ENCODE data around the gene ELL. TPM values are rescaled to one million over a fixed set of nuclear protein-coding genes. Genes with fewer than 3 reads are reported as not detected.

ELL gene
- total and polyA plus RNA-seq, 2 experiments from 2014 or later: 11.3 to 20.1 TPM

- Mint-ChIP-seq H3K9me3 (no peaks in the 10 kb centered on the region; the same call in 2 of the 3 replicates), H3K4me1 (peaks cover 21% of the 10 kb centered on the region), H3K4me3 (no peak overlapping the region), H3K36me3 (ENCODE audit: low read depth) (no peaks in the 10 kb centered on the region; the same call in 2 of the 3 replicates), H3K27me3 (ENCODE audit: insufficient read depth, low read depth, poor library complexity) (no peaks in the 10 kb centered on the region), H3K27ac (no peak overlapping the region)
- no peaks in the 10 kb centered on the region for H3K27me3 ChIP-seq (ENCODE audit: insufficient read depth)
- H3K9me2 ChIP-seq (ENCODE audit: insufficient read depth): no peaks in the 10 kb centered on the region
- no peaks in the 10 kb centered on the region; the same call in 1 of the 2 replicates for H3K4me1 ChIP-seq (ENCODE audit: insufficient read depth)
- H3K4me2 ChIP-seq: no peak overlapping the region
- H3K4me3 ChIP-seq: no peak overlapping the region
- TF ChIP-seq EZH2 (IDR thresholded peaks at IDR 0.05; ENCODE audit: low read depth, unreplicated experiment) (no peak), ZNF331 (CRISPR knock-in tag; IDR thresholded peaks at IDR 0.05; ENCODE audit: low read depth) (no peak), CREB1 (CRISPR knock-in tag; IDR thresholded peaks at IDR 0.05; ENCODE audit: low read depth) (no peak), POLR2AphosphoS5 (IDR thresholded peaks at IDR 0.05; ENCODE audit: low read depth) (no peak), NANOG (IDR thresholded peaks at IDR 0.05; ENCODE audit: borderline replicate concordance) (no peak), JUNB (IDR thresholded peaks at IDR 0.05; ENCODE audit: unreplicated experiment) (no peak), CTCF (conservative IDR thresholded peaks at IDR 0.05; ENCODE audit: low read depth in 2 of 2) (no peak), ZNF114 (CRISPR knock-in tag; IDR thresholded peaks at IDR 0.05) (no peak), STAT1 (IDR thresholded peaks at IDR 0.05; ENCODE audit: unreplicated experiment) (no peak), EZH2phosphoT487 (IDR thresholded peaks at IDR 0.05; ENCODE audit: unreplicated experiment) (no peak)
- TF ChIP-seq, protein P1, sequence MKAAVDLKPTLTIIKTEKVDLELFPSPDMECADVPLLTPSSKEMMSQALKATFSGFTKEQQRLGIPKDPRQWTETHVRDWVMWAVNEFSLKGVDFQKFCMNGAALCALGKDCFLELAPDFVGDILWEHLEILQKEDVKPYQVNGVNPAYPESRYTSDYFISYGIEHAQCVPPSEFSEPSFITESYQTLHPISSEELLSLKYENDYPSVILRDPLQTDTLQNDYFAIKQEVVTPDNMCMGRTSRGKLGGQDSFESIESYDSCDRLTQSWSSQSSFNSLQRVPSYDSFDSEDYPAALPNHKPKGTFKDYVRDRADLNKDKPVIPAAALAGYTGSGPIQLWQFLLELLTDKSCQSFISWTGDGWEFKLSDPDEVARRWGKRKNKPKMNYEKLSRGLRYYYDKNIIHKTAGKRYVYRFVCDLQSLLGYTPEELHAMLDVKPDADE (IDR thresholded peaks at IDR 0.05): no peak
- TF ChIP-seq, protein P2, sequence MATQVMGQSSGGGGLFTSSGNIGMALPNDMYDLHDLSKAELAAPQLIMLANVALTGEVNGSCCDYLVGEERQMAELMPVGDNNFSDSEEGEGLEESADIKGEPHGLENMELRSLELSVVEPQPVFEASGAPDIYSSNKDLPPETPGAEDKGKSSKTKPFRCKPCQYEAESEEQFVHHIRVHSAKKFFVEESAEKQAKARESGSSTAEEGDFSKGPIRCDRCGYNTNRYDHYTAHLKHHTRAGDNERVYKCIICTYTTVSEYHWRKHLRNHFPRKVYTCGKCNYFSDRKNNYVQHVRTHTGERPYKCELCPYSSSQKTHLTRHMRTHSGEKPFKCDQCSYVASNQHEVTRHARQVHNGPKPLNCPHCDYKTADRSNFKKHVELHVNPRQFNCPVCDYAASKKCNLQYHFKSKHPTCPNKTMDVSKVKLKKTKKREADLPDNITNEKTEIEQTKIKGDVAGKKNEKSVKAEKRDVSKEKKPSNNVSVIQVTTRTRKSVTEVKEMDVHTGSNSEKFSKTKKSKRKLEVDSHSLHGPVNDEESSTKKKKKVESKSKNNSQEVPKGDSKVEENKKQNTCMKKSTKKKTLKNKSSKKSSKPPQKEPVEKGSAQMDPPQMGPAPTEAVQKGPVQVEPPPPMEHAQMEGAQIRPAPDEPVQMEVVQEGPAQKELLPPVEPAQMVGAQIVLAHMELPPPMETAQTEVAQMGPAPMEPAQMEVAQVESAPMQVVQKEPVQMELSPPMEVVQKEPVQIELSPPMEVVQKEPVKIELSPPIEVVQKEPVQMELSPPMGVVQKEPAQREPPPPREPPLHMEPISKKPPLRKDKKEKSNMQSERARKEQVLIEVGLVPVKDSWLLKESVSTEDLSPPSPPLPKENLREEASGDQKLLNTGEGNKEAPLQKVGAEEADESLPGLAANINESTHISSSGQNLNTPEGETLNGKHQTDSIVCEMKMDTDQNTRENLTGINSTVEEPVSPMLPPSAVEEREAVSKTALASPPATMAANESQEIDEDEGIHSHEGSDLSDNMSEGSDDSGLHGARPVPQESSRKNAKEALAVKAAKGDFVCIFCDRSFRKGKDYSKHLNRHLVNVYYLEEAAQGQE (IDR thresholded peaks at IDR 0.05; ENCODE audit: unreplicated experiment): no peak
- TF ChIP-seq, protein P3, sequence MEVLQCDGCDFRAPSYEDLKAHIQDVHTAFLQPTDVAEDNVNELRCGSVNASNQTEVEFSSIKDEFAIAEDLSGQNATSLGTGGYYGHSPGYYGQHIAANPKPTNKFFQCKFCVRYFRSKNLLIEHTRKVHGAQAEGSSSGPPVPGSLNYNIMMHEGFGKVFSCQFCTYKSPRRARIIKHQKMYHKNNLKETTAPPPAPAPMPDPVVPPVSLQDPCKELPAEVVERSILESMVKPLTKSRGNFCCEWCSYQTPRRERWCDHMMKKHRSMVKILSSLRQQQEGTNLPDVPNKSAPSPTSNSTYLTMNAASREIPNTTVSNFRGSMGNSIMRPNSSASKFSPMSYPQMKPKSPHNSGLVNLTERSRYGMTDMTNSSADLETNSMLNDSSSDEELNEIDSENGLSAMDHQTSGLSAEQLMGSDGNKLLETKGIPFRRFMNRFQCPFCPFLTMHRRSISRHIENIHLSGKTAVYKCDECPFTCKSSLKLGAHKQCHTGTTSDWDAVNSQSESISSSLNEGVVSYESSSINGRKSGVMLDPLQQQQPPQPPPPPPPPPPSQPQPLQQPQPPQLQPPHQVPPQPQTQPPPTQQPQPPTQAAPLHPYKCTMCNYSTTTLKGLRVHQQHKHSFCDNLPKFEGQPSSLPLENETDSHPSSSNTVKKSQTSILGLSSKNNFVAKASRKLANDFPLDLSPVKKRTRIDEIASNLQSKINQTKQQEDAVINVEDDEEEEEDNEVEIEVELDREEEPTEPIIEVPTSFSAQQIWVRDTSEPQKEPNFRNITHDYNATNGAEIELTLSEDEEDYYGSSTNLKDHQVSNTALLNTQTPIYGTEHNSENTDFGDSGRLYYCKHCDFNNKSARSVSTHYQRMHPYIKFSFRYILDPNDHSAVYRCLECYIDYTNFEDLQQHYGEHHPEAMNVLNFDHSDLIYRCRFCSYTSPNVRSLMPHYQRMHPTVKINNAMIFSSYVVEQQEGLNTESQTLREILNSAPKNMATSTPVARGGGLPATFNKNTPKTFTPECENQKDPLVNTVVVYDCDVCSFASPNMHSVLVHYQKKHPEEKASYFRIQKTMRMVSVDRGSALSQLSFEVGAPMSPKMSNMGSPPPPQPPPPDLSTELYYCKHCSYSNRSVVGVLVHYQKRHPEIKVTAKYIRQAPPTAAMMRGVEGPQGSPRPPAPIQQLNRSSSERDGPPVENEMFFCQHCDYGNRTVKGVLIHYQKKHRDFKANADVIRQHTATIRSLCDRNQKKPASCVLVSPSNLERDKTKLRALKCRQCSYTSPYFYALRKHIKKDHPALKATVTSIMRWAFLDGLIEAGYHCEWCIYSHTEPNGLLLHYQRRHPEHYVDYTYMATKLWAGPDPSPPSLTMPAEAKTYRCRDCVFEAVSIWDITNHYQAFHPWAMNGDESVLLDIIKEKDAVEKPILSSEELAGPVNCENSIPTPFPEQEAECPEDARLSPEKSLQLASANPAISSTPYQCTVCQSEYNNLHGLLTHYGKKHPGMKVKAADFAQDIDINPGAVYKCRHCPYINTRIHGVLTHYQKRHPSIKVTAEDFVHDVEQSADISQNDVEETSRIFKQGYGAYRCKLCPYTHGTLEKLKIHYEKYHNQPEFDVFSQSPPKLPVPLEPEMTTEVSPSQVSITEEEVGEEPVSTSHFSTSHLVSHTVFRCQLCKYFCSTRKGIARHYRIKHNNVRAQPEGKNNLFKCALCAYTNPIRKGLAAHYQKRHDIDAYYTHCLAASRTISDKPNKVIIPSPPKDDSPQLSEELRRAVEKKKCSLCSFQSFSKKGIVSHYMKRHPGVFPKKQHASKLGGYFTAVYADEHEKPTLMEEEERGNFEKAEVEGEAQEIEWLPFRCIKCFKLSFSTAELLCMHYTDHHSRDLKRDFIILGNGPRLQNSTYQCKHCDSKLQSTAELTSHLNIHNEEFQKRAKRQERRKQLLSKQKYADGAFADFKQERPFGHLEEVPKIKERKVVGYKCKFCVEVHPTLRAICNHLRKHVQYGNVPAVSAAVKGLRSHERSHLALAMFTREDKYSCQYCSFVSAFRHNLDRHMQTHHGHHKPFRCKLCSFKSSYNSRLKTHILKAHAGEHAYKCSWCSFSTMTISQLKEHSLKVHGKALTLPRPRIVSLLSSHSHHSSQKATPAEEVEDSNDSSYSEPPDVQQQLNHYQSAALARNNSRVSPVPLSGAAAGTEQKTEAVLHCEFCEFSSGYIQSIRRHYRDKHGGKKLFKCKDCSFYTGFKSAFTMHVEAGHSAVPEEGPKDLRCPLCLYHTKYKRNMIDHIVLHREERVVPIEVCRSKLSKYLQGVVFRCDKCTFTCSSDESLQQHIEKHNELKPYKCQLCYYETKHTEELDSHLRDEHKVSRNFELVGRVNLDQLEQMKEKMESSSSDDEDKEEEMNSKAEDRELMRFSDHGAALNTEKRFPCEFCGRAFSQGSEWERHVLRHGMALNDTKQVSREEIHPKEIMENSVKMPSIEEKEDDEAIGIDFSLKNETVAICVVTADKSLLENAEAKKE (CRISPR knock-in tag; IDR thresholded peaks at IDR 0.05): no peak
- H3F3A ChIP-seq (replicated peaks; ENCODE audit: low read depth): 0 out of 2 replicates have a peak, but pooled peaks cover 3% of the 10 kb centered on the region
- peaks cover 30% of the 10 kb centered on the region; the same call in 1 of the 2 replicates for H4K20me1 ChIP-seq (replicated peaks; ENCODE audit: insufficient read depth)
- H3K36me3 ChIP-seq (ENCODE audit: insufficient read depth): no peaks in the 10 kb centered on the region
- H3K79me2 ChIP-seq (replicated peaks; ENCODE audit: insufficient read depth): peaks cover 71% of the 10 kb centered on the region
- H3K27ac ChIP-seq (ENCODE audit: low read depth): no peak overlapping the region
- DNase-seq (ENCODE audit: low spot score): no peak
- no peak for ATAC-seq
- no peak overlapping the region for H2AFZ ChIP-seq
These were observed 25.0 kb downstream of the ELL start for GRCh38 chr19:18496980-18497256.
